Common myeloid progenitor, CD34-positive (primary cell): Measurements from ENCODE around the gene SULT1A1.
"Not testable (repeated sequence)": the region's sequence is repeated elsewhere in the genome, so short reads cannot be mapped to it uniquely, and the experiment has no call there.

Experiments
- CTCF ChIA-PET: fragments of 350-600 bp; sonication (Branson Sonifier 250); formaldehyde crosslinking; loops from one replicate; lab custom pipeline; 2021; ENCODE audit warnings: antibody characterized with exemption; lab: Charles Lee
- POLR2A ChIA-PET: fragments of 350-600 bp; sonication (Branson Sonifier 250); formaldehyde crosslinking; loops from one replicate; lab custom pipeline; 2021; ENCODE audit warnings: antibody characterized with exemption; lab: Charles Lee
- DNase-seq, 3 donors: peaks; one replicate each; pipeline versions ENCODE4 v3.0.0 to v3.0.0-alpha.2; 2013
- H3K27ac ChIP-seq, 2 experiments: 1 replicate in 1 of 2; 2 replicates in 1 of 2; pipeline ENCODE4 v1.7.0; 2013; ENCODE audit warnings: inconsistent platforms in 2 of 2, low read length in 2 of 2, mild to moderate bottlenecking in 2 of 2, low read depth in 1 of 2, moderate library complexity in 1 of 2; ENCODE audit not compliant: severe bottlenecking in 2 of 2, insufficient read depth in 1 of 2, poor library complexity in 1 of 2
- H3K27me3 ChIP-seq, 5 experiments: replicated peaks in 2 of 5; 1 replicate in 3 of 5; 2 replicates in 2 of 5; pipeline versions ENCODE4 v1.6.1 to v1.7.0; 2013; ENCODE audit warnings: low read length in 4 of 5, mild to moderate bottlenecking in 2 of 5, moderate library complexity in 2 of 5, inconsistent platforms in 1 of 5; ENCODE audit not compliant: insufficient read depth in 5 of 5, control insufficient read depth in 4 of 5
- H3K36me3 ChIP-seq, 4 experiments: 1 replicate in 2 of 4; 2 replicates in 2 of 4; pipeline versions ENCODE4 v1.6.1 to v1.7.0; 2013; ENCODE audit warnings: low read length in 3 of 4, control low read depth in 1 of 4, mild to moderate bottlenecking in 1 of 4; ENCODE audit not compliant: control insufficient read depth in 4 of 4, insufficient read depth in 4 of 4
- H3K4me1 ChIP-seq, 4 experiments: 1 replicate in 3 of 4; 2 replicates in 1 of 4; pipeline versions ENCODE4 v1.6.1 to v1.7.1; 2013; ENCODE audit warnings: low read length in 3 of 4, mild to moderate bottlenecking in 3 of 4, control low read depth in 1 of 4, inconsistent platforms in 1 of 4, moderate library complexity in 1 of 4; ENCODE audit not compliant: control insufficient read depth in 4 of 4, insufficient read depth in 4 of 4; ENCODE audit errors: control extremely low read depth in 1 of 4
- H3K4me3 ChIP-seq, 7 experiments: 1 replicate in 4 of 7; 2 replicates in 3 of 7; pipeline versions ENCODE4 v1.5.1 to v1.7.0; 2013; ENCODE audit warnings: mild to moderate bottlenecking in 7 of 7, low read length in 6 of 7, moderate library complexity in 6 of 7, inconsistent platforms in 2 of 7, low read depth in 2 of 7, control low read depth in 1 of 7; ENCODE audit not compliant: insufficient read depth in 4 of 7, control insufficient read depth in 1 of 7; ENCODE audit errors: extremely low read depth in 1 of 7
- H3K9me3 ChIP-seq, 5 experiments: 1 replicate in 4 of 5; 2 replicates in 1 of 5; pipeline versions ENCODE4 v1.6.1 to v1.7.1; 2013; ENCODE audit warnings: low read length in 4 of 5, mild to moderate bottlenecking in 2 of 5, inconsistent platforms in 1 of 5, low read depth in 1 of 5, moderate library complexity in 1 of 5; ENCODE audit not compliant: control insufficient read depth in 4 of 5, insufficient read depth in 2 of 5; ENCODE audit errors: control extremely low read depth in 1 of 5
- WGBS: methylation state at CpG from one replicate; pipeline ENCODE4 v1.1.5; 2013; ENCODE audit not compliant: insufficient coverage; 5-methylcytosine and 5-hydroxymethylcytosine counted together

Gene SULT1A1

DNA sequence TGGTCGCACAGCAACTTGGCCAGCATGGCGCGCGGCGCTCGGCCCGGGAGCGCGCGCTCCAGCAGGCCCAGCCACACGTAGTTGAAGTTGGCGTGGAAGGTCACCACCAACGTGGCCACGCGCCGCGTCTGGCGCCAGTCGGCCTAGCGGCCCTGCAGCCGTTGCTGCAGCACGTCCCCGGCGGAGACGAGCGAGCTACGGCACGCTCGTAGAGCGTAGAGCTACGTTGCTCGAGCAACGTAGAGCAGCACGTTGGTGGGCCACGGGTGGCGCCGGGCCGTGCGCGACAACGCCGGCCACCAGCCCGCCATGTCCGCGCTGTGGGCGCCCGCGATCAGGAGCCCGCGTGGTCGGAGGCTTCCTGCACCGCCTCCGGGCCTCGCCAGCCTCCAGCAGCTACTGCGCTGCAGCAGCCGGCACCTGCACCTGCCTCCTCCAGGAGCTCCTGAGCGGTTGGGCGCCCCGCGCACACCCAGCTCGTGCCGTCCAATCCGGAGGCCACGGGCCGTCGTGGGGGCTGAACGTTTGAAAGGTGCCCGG is 13.4 kb upstream of the SULT1A1 start:
- peaks cover 0 to 14% (median 3%) of the 10 kb centered on the region in 4 experiments for H3K4me1 ChIP-seq
- POLR2A ChIA-PET = no interaction called here
- under 1% methylated on average over 66 of the region's 68 CpGs for WGBS
- peaks cover 0 to 3% (median 0%) of the 10 kb centered on the region in 4 experiments for H3K36me3 ChIP-seq
- no peaks in the 10 kb centered on the region for H3K9me3 ChIP-seq
- peak; percentile 54 to 79 (median 68) for DNase-seq
- peak overlapping the region in 6 of 7 experiments; percentile 48 to 82 (median 68) for H3K4me3 ChIP-seq
- H3K27ac ChIP-seq = no peak overlapping the region
- no peaks in the 10 kb centered on the region for H3K27me3 ChIP-seq
- CTCF ChIA-PET = interaction anchor here (1.3 kb wide), 1 partner anchor 26 kb away, joined by 3 read pairs; no protein-coding TSS in a partner anchor

DNA sequence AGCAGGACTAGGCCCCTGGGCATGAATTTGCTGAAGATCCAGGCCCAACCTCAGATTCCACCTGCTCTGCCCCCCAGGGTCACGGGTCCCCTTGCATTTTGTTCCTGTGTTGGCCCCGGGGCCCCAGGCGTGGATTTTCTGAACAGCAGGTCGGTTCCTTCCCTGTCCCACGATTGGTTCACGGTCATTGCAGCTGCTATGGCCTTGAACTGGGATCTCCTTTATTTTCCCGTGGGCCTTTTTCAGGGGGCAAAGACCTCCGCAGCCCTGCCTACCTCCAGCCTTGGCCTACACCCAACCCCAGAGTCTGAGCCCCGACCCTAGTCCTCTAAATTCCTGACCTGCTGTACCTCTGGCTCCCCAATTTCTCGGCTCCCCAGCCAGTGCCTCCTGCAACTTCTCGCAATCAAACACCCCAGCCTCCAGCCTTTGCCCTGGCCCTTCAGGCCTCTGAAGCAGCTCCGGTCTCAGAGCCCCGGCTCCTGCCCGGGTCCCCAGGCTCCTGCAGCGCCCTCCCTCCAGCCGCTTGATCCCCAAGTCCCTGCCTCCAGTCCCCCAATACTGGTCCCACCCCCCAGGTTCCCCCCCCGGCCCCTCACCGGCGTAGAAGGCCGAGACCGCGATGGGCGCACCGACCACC is 12.8 kb upstream of the SULT1A1 start:
- peaks cover 0 to 14% (median 3%) of the 10 kb centered on the region in 4 experiments for H3K4me1 ChIP-seq
- DNase-seq = peak in 1 of 3 donors; percentile 17
- H3K27ac ChIP-seq, H3K9me3 ChIP-seq, POLR2A ChIA-PET, CTCF ChIA-PET, H3K36me3 ChIP-seq, H3K27me3 ChIP-seq: not testable (repeated sequence)
- peak overlapping the region in 6 of 7 experiments; percentile 23 to 82 (median 68) for H3K4me3 ChIP-seq
- 33% methylated on average over 21 of the region's 24 CpGs for WGBS

DNA sequence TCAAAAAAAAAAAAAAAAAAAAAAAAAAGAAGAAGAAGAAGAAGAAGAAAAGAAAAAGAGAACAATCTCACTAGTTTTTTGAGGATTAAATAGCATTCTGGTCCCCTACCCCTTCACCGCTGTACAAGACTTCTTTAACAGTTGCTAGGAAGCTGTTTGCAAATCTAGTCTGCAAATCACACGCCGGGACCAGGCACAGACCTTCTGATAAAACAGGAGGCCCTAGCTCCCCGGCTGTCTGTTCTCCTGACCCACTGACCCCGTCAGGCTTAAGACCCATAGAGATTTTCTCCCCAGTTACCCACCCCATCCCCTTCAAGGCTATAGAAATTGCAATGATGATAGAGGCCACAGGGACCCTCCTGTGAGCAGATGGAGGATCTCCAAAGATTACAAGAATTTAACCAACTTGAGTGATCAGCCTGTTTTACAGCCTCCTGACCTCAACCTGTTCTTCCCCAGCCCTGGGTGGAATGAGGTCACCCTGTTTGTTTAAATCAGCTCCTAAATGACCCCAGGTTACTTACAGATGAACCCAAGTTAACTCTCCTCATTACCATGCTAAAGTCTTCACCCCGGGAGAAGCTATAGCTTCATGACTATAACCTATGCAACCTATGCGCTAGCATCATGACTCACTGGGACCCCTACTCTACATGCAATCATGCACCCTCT is 11.8 kb upstream of the SULT1A1 start:
- peaks cover 0 to 14% (median 3%) of the 10 kb centered on the region in 4 experiments for H3K4me1 ChIP-seq
- no peak overlapping the region for H3K27ac ChIP-seq
- H3K4me3 ChIP-seq = peak overlapping the region in 1 of 7 experiments; percentile 5
- CTCF ChIA-PET = no interaction called here
- H3K36me3 ChIP-seq = peaks cover 0 to 7% (median 1%) of the 10 kb centered on the region in 4 experiments
- no peak for DNase-seq
- POLR2A ChIA-PET = no interaction called here
- no peaks in the 10 kb centered on the region for H3K27me3 ChIP-seq
- WGBS = 100% methylated on average over 5 of the region's 7 CpGs
- no peaks in the 10 kb centered on the region for H3K9me3 ChIP-seq

DNA sequence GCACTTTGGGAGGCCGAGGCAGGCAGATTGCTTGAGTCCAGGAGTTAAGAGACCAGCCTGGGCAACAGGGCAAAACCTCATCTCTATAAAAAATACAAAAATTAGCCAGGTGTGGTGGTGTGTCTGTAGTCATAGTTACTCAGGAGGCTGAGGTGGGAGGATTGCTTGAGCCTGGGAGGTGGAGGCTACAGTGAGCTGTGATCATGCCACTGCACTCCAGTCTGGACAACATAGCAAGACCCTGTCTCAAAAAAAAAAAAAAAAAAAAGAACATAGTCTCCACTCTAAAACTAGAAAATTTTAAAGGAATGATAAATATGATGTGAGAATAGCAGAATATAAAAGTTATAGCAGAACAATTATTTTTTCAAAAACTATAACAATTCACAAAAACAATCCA is 10.5 kb upstream of the SULT1A1 start:
- peaks cover 0 to 14% (median 3%) of the 10 kb centered on the region in 4 experiments for H3K4me1 ChIP-seq
- H3K4me3 ChIP-seq, DNase-seq, POLR2A ChIA-PET, H3K27me3 ChIP-seq, H3K36me3 ChIP-seq, CTCF ChIA-PET, H3K9me3 ChIP-seq, H3K27ac ChIP-seq: not testable (repeated sequence)
- WGBS = no CpG with 5 or more reads among the region's 1 CpG

DNA sequence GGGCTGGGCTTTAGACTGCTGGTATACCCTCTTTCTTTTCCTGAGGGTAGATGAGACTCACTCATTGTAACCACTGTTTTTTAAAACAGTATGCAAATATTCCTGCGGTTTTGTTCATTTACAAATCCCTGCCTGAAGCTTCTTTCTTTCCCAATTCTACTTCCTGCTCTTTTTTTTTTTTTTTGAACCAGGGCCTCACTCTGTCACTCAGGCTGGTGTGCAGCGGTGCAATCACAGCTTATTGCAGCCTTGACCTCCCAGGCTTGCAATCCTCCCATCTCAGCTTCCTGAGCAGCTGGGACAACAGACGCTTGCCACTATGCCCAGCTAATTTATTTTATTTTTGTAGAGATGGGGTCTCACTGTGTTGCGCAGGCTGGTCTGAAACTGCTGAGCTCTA is 8.0 kb upstream of the SULT1A1 start:
- no peaks in the 10 kb centered on the region for H3K27me3 ChIP-seq
- H3K4me1 ChIP-seq = peaks cover 0 to 10% (median 0%) of the 10 kb centered on the region in 4 experiments
- no peak for DNase-seq
- 70% methylated on average over 2 of the region's 4 CpGs for WGBS
- H3K4me3 ChIP-seq = no peak overlapping the region
- CTCF ChIA-PET = no interaction called here
- no peaks in the 10 kb centered on the region for H3K9me3 ChIP-seq
- H3K36me3 ChIP-seq = peaks cover 0 to 7% (median 3%) of the 10 kb centered on the region in 4 experiments
- no peak overlapping the region for H3K27ac ChIP-seq
- POLR2A ChIA-PET = no interaction called here

DNA sequence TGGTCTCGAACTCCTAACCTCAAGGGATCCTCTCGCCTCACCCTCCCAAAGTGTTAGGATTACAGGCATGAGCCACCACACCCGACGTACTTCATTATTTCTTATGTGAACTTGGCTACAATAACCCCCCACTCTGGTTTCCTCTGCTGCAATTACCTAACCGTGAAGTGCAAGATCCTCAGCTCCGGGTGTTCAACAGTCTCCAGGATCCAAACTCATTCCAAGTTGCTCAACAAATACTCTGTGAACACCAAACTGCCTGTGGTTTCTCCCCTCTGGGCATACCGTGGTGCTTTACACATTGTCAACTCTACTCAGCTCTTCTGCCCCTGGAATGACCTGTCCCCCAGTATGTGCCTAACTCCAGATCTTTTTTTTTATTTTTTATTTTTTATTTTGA is 6.8 kb upstream of the SULT1A1 start:
- ChIA-PET POLR2A (interaction anchor here (0.6 kb wide), 1 partner anchor 288 kb away, joined by 4 read pairs; no protein-coding TSS in a partner anchor), CTCF (interaction anchor here (0.9 to 1.3 kb wide), 3 partner anchors 19 to 61 kb away, joined by 3 to 4 read pairs (median 4); no protein-coding TSS in a partner anchor)
- no peaks in the 10 kb centered on the region for H3K27me3 ChIP-seq
- H3K4me3 ChIP-seq = no peak overlapping the region
- WGBS = 97% methylated on average over 6 of the region's 7 CpGs
- no peak overlapping the region for H3K27ac ChIP-seq
- no peaks in the 10 kb centered on the region for H3K9me3 ChIP-seq
- H3K4me1 ChIP-seq = no peaks in the 10 kb centered on the region
- no peak for DNase-seq
- peaks cover 0 to 7% (median 3%) of the 10 kb centered on the region in 4 experiments for H3K36me3 ChIP-seq

DNA sequence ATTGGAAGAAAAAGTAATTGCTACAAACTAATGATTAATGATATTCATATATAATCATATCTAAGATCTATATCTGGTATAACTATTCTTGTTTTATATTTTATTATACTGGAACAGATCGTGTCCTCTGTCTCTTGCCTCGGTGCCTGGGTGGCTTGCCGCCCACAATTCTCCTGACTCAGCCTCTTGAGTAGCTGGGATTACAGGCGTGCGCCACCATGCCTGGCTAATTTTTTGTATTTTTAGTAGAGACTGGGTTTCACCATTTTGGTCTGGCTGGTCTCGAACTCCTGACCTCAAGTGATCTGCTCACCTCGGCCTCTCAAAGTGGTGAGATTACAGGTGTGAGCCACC is 6.4 kb upstream of the SULT1A1 start:
- 96% methylated on average over 7 of the region's 7 CpGs for WGBS
- POLR2A ChIA-PET = interaction anchor here (0.6 kb wide), 1 partner anchor 288 kb away, joined by 4 read pairs; no protein-coding TSS in a partner anchor
- CTCF ChIA-PET = interaction anchor here (0.9 to 1.3 kb wide), 3 partner anchors 18 to 61 kb away, joined by 3 to 4 read pairs (median 4); no protein-coding TSS in a partner anchor

More for the DNA sequence above, 6.4 kb upstream of the SULT1A1 start:
- DNase-seq, H3K9me3 ChIP-seq, H3K27me3 ChIP-seq, H3K4me1 ChIP-seq, H3K27ac ChIP-seq, H3K36me3 ChIP-seq, H3K4me3 ChIP-seq: not testable (repeated sequence)
